Smooth muscle cell (in vitro differentiated cells): ENCODE results near the gene FAT2. TPM values are rescaled to one million over a fixed set of nuclear protein-coding genes. Genes with fewer than 3 reads are reported as not detected.
"Not testable (repeated sequence)": the region's sequence is repeated elsewhere in the genome, so short reads cannot be mapped to it uniquely, and the experiment has no call there.

Experiments
- DNase-seq: peaks from one replicate; lab custom pipeline; 2025; ENCODE audit not compliant: unreplicated experiment; lab: John Stamatoyannopoulos, UW
- H2AFZ ChIP-seq: fragments of 200-600 bp; sonication (generic); 2 replicates; pipeline ENCODE4 v1.6.0; 2016; ENCODE audit warnings: antibody characterized with exemption, low read depth, mild to moderate bottlenecking
- H3F3A ChIP-seq: fragments of 200-600 bp; sonication (generic); 2 replicates; pipeline ENCODE4 v1.6.0; 2017; ENCODE audit warnings: antibody characterized with exemption, low read depth
- H3K27ac ChIP-seq: fragments of 200-600 bp; sonication (generic); 2 replicates; pipeline ENCODE4 v1.5.1; 2016; ENCODE audit warnings: low read depth, mild to moderate bottlenecking
- H3K27me3 ChIP-seq: fragments of 200-600 bp; sonication (generic); 2 replicates; pipeline ENCODE4 v1.6.1; 2016; ENCODE audit warnings: low read depth, mild to moderate bottlenecking
- H3K36me3 ChIP-seq: fragments of 200-600 bp; sonication (generic); 2 replicates; pipeline ENCODE4 v1.5.1; 2016; ENCODE audit warnings: low read depth
- H3K4me1 ChIP-seq: fragments of 200-600 bp; sonication (generic); 2 replicates; pipeline ENCODE4 v1.5.1; 2016; ENCODE audit warnings: low read depth
- H3K4me2 ChIP-seq: fragments of 200-600 bp; sonication (generic); 2 replicates; pipeline ENCODE4 v1.6.0; 2016; ENCODE audit warnings: mild to moderate bottlenecking
- H3K4me3 ChIP-seq: fragments of 200-600 bp; sonication (generic); 2 replicates; pipeline ENCODE4 v1.5.1; 2016; ENCODE audit warnings: mild to moderate bottlenecking
- H3K79me2 ChIP-seq: fragments of 200-600 bp; sonication (generic); 2 replicates; pipeline ENCODE4 v1.6.0; 2016; ENCODE audit warnings: low read depth, mild to moderate bottlenecking
- H3K9ac ChIP-seq: fragments of 200-600 bp; sonication (generic); 2 replicates; pipeline ENCODE4 v1.6.0; 2016; ENCODE audit warnings: low read depth
- H3K9me3 ChIP-seq: fragments of 200-600 bp; sonication (generic); replicated peaks from 2 replicates; pipeline ENCODE4 v1.5.1; 2016; ENCODE audit warnings: low read depth
- H4K20me1 ChIP-seq: fragments of 200-600 bp; sonication (generic); 2 replicates; pipeline ENCODE4 v1.6.0; 2016; ENCODE audit warnings: low read depth
- CTCF ChIP-seq: fragments of 200-600 bp; sonication (generic); IDR thresholded peaks from 2 replicates; pipeline ENCODE4 v1.5.1; 2017; ENCODE audit warnings: borderline replicate concordance, mild to moderate bottlenecking, antibody characterized with exemption; ENCODE audit not compliant: insufficient read depth, poor library complexity, severe bottlenecking
- WGBS: methylation state at CpG from one replicate; pipeline ENCODE4 v1.1.7; 2016; ENCODE audit warnings: low lambda C conversion rate; 5-methylcytosine and 5-hydroxymethylcytosine counted together
- polyA plus RNA-seq: library from polyadenylated mRNA; unstranded; fragments of >200 nt; fragmentation: Nextera tagmentation; extraction: Ambion mirVana; gene quantifications from 2 replicates; pipeline ENCODE4 v1.2.1, GENCODE V29; 2016
- total RNA-seq: library from RNA; depleted of rRNA; stranded (reverse); fragments of >200 nt; gene quantifications from 2 replicates; pipeline ENCODE4 v1.2.3, GENCODE V29; 2014

The FAT2 gene
- total and polyA plus RNA-seq, 2 experiments from 2014 or later, result 0.65 to 10.1 TPM

GRCh38 chr5:151580858-151581257 lies 10.3 kb downstream of the FAT2 start:
- Histone ChIP-seq H3K36me3 (no peaks in the 10 kb centered on the region), H3K4me3 (no peak overlapping the region), H2AFZ (no peak overlapping the region), H3F3A (no peaks in the 10 kb centered on the region), H3K27me3 (peaks cover 48% of the 10 kb centered on the region), H3K27ac (no peak overlapping the region), H4K20me1 (no peaks in the 10 kb centered on the region), H3K9ac (no peak overlapping the region), H3K9me3 (no peaks in the 10 kb centered on the region), H3K4me1 (no peaks in the 10 kb centered on the region), H3K4me2 (no peak overlapping the region), H3K79me2 (no peaks in the 10 kb centered on the region)
- 55% methylated on average over 6 of the region's 6 CpGs for WGBS
- DNase-seq, result no peak
- TF ChIP-seq CTCF, result no peak

- no peak for TF ChIP-seq CTCF
- Histone ChIP-seq H3K36me3 (no peaks in the 10 kb centered on the region), H3K9me3 (no peaks in the 10 kb centered on the region), H3K79me2 (no peaks in the 10 kb centered on the region), H3K4me3 (no peak overlapping the region), H3K27me3 (peaks cover 43% of the 10 kb centered on the region), H4K20me1 (no peaks in the 10 kb centered on the region), H3K4me1 (no peaks in the 10 kb centered on the region), H3F3A (no peaks in the 10 kb centered on the region), H2AFZ (no peak overlapping the region), H3K4me2 (no peak overlapping the region), H3K9ac (no peak overlapping the region), H3K27ac (no peak overlapping the region)
- WGBS, result 93% methylated on average over 9 of the region's 9 CpGs
- DNase-seq, result no peak
Measured at GRCh38 chr5:151580239-151580638, 10.9 kb downstream of the FAT2 start.

GRCh38 chr5:151579146-151579545 lies 12.0 kb downstream of the FAT2 start:
- H3K4me3 ChIP-seq, result not testable (repeated sequence)
- WGBS, result 92% methylated on average over 1 of the region's 1 CpG

GRCh38 chr5:151578326-151579025 lies 12.7 kb downstream of the FAT2 start:
- no peak overlapping the region for H3K27ac ChIP-seq
- no peaks in the 10 kb centered on the region for H3K79me2 ChIP-seq
- DNase-seq, result no peak
- no peak overlapping the region for H2AFZ ChIP-seq
- no peak overlapping the region for H3K9ac ChIP-seq
- H3K4me2 ChIP-seq, result no peak overlapping the region
- H3F3A ChIP-seq, result no peaks in the 10 kb centered on the region
- peaks cover 29% of the 10 kb centered on the region for H3K27me3 ChIP-seq
- no peaks in the 10 kb centered on the region for H4K20me1 ChIP-seq
- no peaks in the 10 kb centered on the region for H3K36me3 ChIP-seq
- no peaks in the 10 kb centered on the region for H3K4me1 ChIP-seq
- TF ChIP-seq CTCF, result no peak
- 93% methylated on average over 6 of the region's 6 CpGs for WGBS
- H3K4me3 ChIP-seq, result no peak overlapping the region
- no peaks in the 10 kb centered on the region for H3K9me3 ChIP-seq

More at GRCh38 chr5:151579146-151579545, 12.0 kb downstream of the FAT2 start:
- not testable (repeated sequence) for H3K4me1 ChIP-seq, H3F3A ChIP-seq, H3K4me2 ChIP-seq, H3K9me3 ChIP-seq, H2AFZ ChIP-seq, DNase-seq, H3K27ac ChIP-seq, H3K79me2 ChIP-seq, H3K36me3 ChIP-seq, H4K20me1 ChIP-seq, H3K9ac ChIP-seq
- peaks cover 33% of the 10 kb centered on the region for H3K27me3 ChIP-seq
